Neuronal stem cell (in vitro differentiated cells): ENCODE measurements around the gene SMG1.

ENCODE experiments used
- DNase-seq: peaks from one replicate; pipeline ENCODE4 v3.0.0-alpha.2; 2013; ENCODE audit warnings: low spot score
- H2AFZ ChIP-seq: one replicate; pipeline ENCODE4 v1.6.1; 2013; ENCODE audit warnings: mild to moderate bottlenecking, low read length, inconsistent platforms
- H2AK5ac ChIP-seq: 2 replicates; pipeline ENCODE4 v1.6.1; 2013; ENCODE audit warnings: low read depth, mild to moderate bottlenecking, inconsistent platforms, low read length, moderate library complexity, mixed read lengths
- H2BK120ac ChIP-seq: 2 replicates; pipeline ENCODE4 v1.6.1; 2013; ENCODE audit warnings: low read depth, mild to moderate bottlenecking, inconsistent platforms, low read length, moderate library complexity, mixed read lengths
- H2BK12ac ChIP-seq: one replicate; pipeline ENCODE4 v1.6.1; 2013; ENCODE audit warnings: low read length, inconsistent platforms
- H2BK15ac ChIP-seq: 2 replicates; pipeline ENCODE4 v1.6.1; 2013; ENCODE audit warnings: mild to moderate bottlenecking, low read length, inconsistent platforms, mixed read lengths
- H2BK5ac ChIP-seq: one replicate; pipeline ENCODE4 v1.6.1; 2013; ENCODE audit warnings: inconsistent platforms, mild to moderate bottlenecking, low read length, moderate library complexity
- H3K14ac ChIP-seq: one replicate; pipeline ENCODE4 v1.6.1; 2013; ENCODE audit warnings: low read length, inconsistent platforms
- H3K18ac ChIP-seq: 2 replicates; pipeline ENCODE4 v1.6.1; 2013; ENCODE audit warnings: low read length, inconsistent platforms
- H3K23ac ChIP-seq: 2 replicates; pipeline ENCODE4 v1.6.1; 2013; ENCODE audit warnings: low read depth, mild to moderate bottlenecking, mixed read lengths, low read length, inconsistent platforms; ENCODE audit not compliant: poor library complexity
- H3K27ac ChIP-seq: replicated peaks from 3 replicates; pipeline ENCODE4 v1.5.1; 2013; ENCODE audit warnings: low read length, inconsistent platforms
- H3K27me3 ChIP-seq, 3 experiments: 2 replicates each; pipeline ENCODE4 v1.6.1; 2013; ENCODE audit warnings: low read length in 3 of 3, mild to moderate bottlenecking in 2 of 3, inconsistent platforms in 1 of 3, low read depth in 1 of 3, mixed read lengths in 1 of 3, moderate library complexity in 1 of 3; ENCODE audit not compliant: control insufficient read depth in 3 of 3, insufficient read depth in 3 of 3
- H3K36me3 ChIP-seq, 2 donors: replicated peaks in 1 of 2; 2 replicates each; pipeline ENCODE4 v1.6.1; 2013; ENCODE audit warnings: low read length in 2 of 2; ENCODE audit not compliant: control insufficient read depth in 2 of 2, insufficient read depth in 2 of 2
- H3K4ac ChIP-seq: 2 replicates; pipeline ENCODE4 v1.6.1; 2013; ENCODE audit warnings: inconsistent platforms, mild to moderate bottlenecking, low read length, moderate library complexity
- H3K4me1 ChIP-seq, 2 donors: 1 replicate in 1 of 2; 2 replicates in 1 of 2; pipeline ENCODE4 v1.6.1; 2013; ENCODE audit warnings: low read length in 2 of 2, low read depth in 1 of 2; ENCODE audit not compliant: control insufficient read depth in 2 of 2, insufficient read depth in 1 of 2
- H3K4me2 ChIP-seq: one replicate; pipeline ENCODE4 v1.6.1; 2013; ENCODE audit warnings: mild to moderate bottlenecking, low read length, inconsistent platforms; ENCODE audit not compliant: insufficient read depth, poor library complexity, severe bottlenecking
- H3K4me3 ChIP-seq, 2 donors: 2 replicates each; pipeline ENCODE4 v1.5.1; 2013; ENCODE audit warnings: low read length in 2 of 2, mild to moderate bottlenecking in 2 of 2, inconsistent platforms in 1 of 2, moderate library complexity in 1 of 2
- H3K79me1 ChIP-seq: one replicate; pipeline ENCODE4 v1.6.1; 2013; ENCODE audit warnings: low read depth, mild to moderate bottlenecking, inconsistent platforms, low read length, moderate library complexity
- H3K9ac ChIP-seq: one replicate; pipeline ENCODE4 v1.6.1; 2013; ENCODE audit warnings: mild to moderate bottlenecking, low read depth, low read length, inconsistent platforms; ENCODE audit not compliant: poor library complexity
- H3K9me3 ChIP-seq, 2 donors: replicated peaks in 1 of 2; 2 replicates each; pipeline versions ENCODE3 to v1.6.1; 2013; ENCODE audit warnings: low read length in 2 of 2, mild to moderate bottlenecking in 2 of 2, inconsistent platforms in 1 of 2, low read depth in 1 of 2, mixed read lengths in 1 of 2, moderate library complexity in 1 of 2; ENCODE audit not compliant: control insufficient read depth in 2 of 2, insufficient read depth in 1 of 2
- H4K8ac ChIP-seq: one replicate; pipeline ENCODE4 v1.6.1; 2013; ENCODE audit warnings: low read depth, mild to moderate bottlenecking, inconsistent platforms, low read length, moderate library complexity
- H4K91ac ChIP-seq: one replicate; pipeline ENCODE4 v1.6.1; 2013; ENCODE audit warnings: low read length, low read depth, mild to moderate bottlenecking, inconsistent platforms; ENCODE audit not compliant: poor library complexity
- WGBS, 2 donors: extraction: QIAGEN DNeasy Blood & Tissue Kit; methylation state at CpG; one replicate each; pipeline ENCODE4 v1.1.7; 2013; ENCODE audit warnings: missing lambda C conversion rate in 2 of 2, mixed read lengths in 1 of 2; ENCODE audit not compliant: insufficient read length in 2 of 2, insufficient replicate concordance in 1 of 2; ENCODE audit errors: extremely low coverage in 2 of 2; 5-methylcytosine and 5-hydroxymethylcytosine counted together

The SMG1 gene

DNA sequence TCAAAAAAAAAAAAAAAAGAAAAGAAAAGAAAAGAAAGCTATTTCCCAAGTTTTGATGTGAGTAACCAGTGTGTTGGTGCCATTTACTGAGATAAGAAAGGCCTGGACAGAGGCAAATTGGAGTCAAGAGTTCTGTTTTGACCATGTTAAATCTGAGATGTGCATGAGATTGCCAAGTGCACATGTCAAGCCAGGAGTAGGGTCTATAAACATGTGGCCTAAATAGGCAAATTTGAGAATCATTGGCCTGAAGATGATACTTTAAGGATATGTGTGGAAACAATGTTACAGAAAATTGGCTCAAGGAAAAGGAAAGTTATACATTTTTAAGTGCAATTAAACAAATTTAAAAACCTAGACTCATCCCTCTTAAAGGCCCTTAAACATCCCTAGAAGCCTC lies 15.3 kb upstream of the SMG1 start:
- Histone ChIP-seq H2BK12ac (no peak overlapping the region), H3K9me3 (no peaks in the 10 kb centered on the region), H3K9ac (no peak overlapping the region), H3K14ac (no peak overlapping the region), H4K91ac (no peak overlapping the region), H3K18ac (no peak overlapping the region), H2BK120ac (no peak overlapping the region), H2BK5ac (no peak overlapping the region), H3K79me1 (no peaks in the 10 kb centered on the region), H3K4me2 (no peak overlapping the region), H2AK5ac (no peak overlapping the region), H3K27me3 (no peaks in the 10 kb centered on the region), H3K23ac (no peak overlapping the region), H2AFZ (no peak overlapping the region), H3K36me3 (no peaks in the 10 kb centered on the region), H2BK15ac (no peak overlapping the region), H3K4me3 (no peak overlapping the region), H4K8ac (no peak overlapping the region), H3K4ac (no peak overlapping the region), H3K27ac (no peak overlapping the region), H3K4me1 (no peaks in the 10 kb centered on the region)
- no peak for DNase-seq

- WGBS, 2 donors: no CpG with 5 or more reads among the region's 9 CpGs
- Histone ChIP-seq H3K4ac (no peak overlapping the region), H3K14ac (no peak overlapping the region), H4K91ac (no peak overlapping the region), H2AFZ (no peak overlapping the region), H4K8ac (no peak overlapping the region), H3K36me3 (no peaks in the 10 kb centered on the region), H3K9me3 (no peaks in the 10 kb centered on the region), H3K9ac (no peak overlapping the region), H3K23ac (no peak overlapping the region), H2BK120ac (no peak overlapping the region), H3K79me1 (no peaks in the 10 kb centered on the region), H2AK5ac (no peak overlapping the region), H3K4me3 (no peak overlapping the region), H2BK15ac (no peak overlapping the region), H3K4me2 (no peak overlapping the region), H3K4me1 (no peaks in the 10 kb centered on the region), H3K27me3 (no peaks in the 10 kb centered on the region), H2BK5ac (no peak overlapping the region), H3K18ac (no peak overlapping the region), H2BK12ac (no peak overlapping the region), H3K27ac (no peak overlapping the region)
- DNase-seq: no peak
Observed at GRCh38 chr16:18938986-18939385, 12.8 kb upstream of the SMG1 start.

- Histone ChIP-seq H3K4me1 (peaks cover 0 to 4% of the 10 kb centered on the region in 2 donors), H3K27ac (no peak overlapping the region), H2BK120ac (no peak overlapping the region), H2AFZ (no peak overlapping the region), H3K4me2 (no peak overlapping the region), H2BK5ac (no peak overlapping the region), H3K9me3 (no peaks in the 10 kb centered on the region), H4K8ac (no peak overlapping the region), H3K14ac (no peak overlapping the region), H3K79me1 (no peaks in the 10 kb centered on the region), H3K36me3 (no peaks in the 10 kb centered on the region), H2BK15ac (no peak overlapping the region), H2AK5ac (no peak overlapping the region), H3K23ac (no peak overlapping the region), H3K9ac (no peak overlapping the region), H3K4me3 (no peak overlapping the region), H2BK12ac (no peak overlapping the region), H3K4ac (no peak overlapping the region), H4K91ac (no peak overlapping the region), H3K27me3 (no peaks in the 10 kb centered on the region), H3K18ac (no peak overlapping the region)
- DNase-seq: no peak
Observed at GRCh38 chr16:18937390-18937789, 11.2 kb upstream of the SMG1 start.

DNA sequence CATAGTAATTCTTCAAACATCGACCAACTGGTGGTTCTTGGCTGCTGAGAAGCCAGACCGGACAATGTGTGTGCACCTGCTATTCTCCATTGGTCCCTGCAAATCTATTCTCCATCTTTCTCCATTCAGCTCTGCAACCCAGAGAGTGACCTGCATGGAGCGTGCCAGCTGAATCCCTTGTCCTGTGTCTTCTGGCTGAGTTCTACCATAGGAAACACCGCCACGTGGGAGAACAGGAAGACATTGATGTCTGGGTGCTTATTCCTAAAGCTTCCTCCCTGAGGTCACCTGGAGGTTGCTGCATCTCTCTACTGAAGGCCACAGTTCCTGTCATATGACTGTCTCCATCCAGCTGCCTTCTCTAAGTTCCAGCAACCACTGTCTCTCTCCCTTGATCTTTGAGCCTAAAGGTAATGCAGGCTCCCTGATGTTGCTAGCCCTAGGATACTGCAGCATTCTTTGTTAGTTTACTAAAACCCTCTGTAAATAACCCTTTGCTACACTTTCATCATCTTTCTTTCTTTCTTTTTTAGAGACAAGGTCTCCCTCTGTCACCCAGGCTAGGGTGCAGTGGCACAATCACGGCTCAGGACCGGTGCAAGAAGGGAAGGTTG lies 10.6 kb upstream of the SMG1 start:
- Histone ChIP-seq H3K36me3 (no peaks in the 10 kb centered on the region), H2BK5ac (no peak overlapping the region), H3K14ac (no peak overlapping the region), H3K4me1 (peaks cover 0 to 5% of the 10 kb centered on the region in 2 donors), H2BK120ac (no peak overlapping the region), H3K9me3 (no peaks in the 10 kb centered on the region), H4K91ac (no peak overlapping the region), H3K4me2 (no peak overlapping the region), H2AFZ (no peak overlapping the region), H2BK15ac (no peak overlapping the region), H3K27me3 (no peaks in the 10 kb centered on the region), H3K23ac (no peak overlapping the region), H4K8ac (no peak overlapping the region), H3K18ac (no peak overlapping the region), H3K27ac (no peak overlapping the region), H3K79me1 (no peaks in the 10 kb centered on the region), H3K9ac (no peak overlapping the region), H3K4ac (no peak overlapping the region), H2AK5ac (no peak overlapping the region), H2BK12ac (no peak overlapping the region), H3K4me3 (no peak overlapping the region)
- no CpG with 5 or more reads among the region's 7 CpGs for WGBS, 2 donors
- DNase-seq: no peak
